ENCODE data around the gene PLEKHA5. TPM values are rescaled to one million over a fixed set of nuclear protein-coding genes. Genes with fewer than 3 reads are reported as not detected.

PLEKHA5 gene
- total RNA-seq, 1 donor = 82.2 TPM

- Histone ChIP-seq H4K20me1 (ENCODE audit: insufficient read depth, low read length) (no peaks in the 10 kb centered on the region), H2AFZ (ENCODE audit: low read length) (no peak overlapping the region), H3K36me3 (ENCODE audit: insufficient read depth, low read length) (no peaks in the 10 kb centered on the region), H3K79me2 (ENCODE audit: insufficient read depth, low read length) (no peaks in the 10 kb centered on the region), H3K27me3 (ENCODE audit: insufficient read depth, low read length) (no peaks in the 10 kb centered on the region), H3K9me3 (ENCODE audit: low read depth, low read length) (no peaks in the 10 kb centered on the region), H3K4me3 (ENCODE audit: insufficient read depth, low read length) (no peak overlapping the region), H3K27ac (ENCODE audit: low read depth, low read length) (no peak overlapping the region), H3K4me1 (ENCODE audit: insufficient read depth, low read length) (no peaks in the 10 kb centered on the region), H3K4me2 (ENCODE audit: insufficient read depth, low read length) (no peak overlapping the region)
- TF ChIP-seq CTCF (IDR thresholded peaks at IDR 0.05; ENCODE audit: extremely low read depth, low read depth, low read length) = no peak
- no peak for DNase-seq (ENCODE audit: insufficient read length, low spot score, missing footprints)
Observed at GRCh38 chr12:19306366-19306765, 176.8 kb downstream of the PLEKHA5 start.

GRCh38 chr12:19307451-19307850 is 177.9 kb downstream of the PLEKHA5 start:
- Histone ChIP-seq H3K27ac (ENCODE audit: low read depth, low read length) (no peak overlapping the region), H3K4me1 (ENCODE audit: insufficient read depth, low read length) (no peaks in the 10 kb centered on the region), H2AFZ (ENCODE audit: low read length) (no peak overlapping the region), H3K36me3 (ENCODE audit: insufficient read depth, low read length) (no peaks in the 10 kb centered on the region), H3K4me2 (ENCODE audit: insufficient read depth, low read length) (no peak overlapping the region), H3K4me3 (ENCODE audit: insufficient read depth, low read length) (no peak overlapping the region), H3K79me2 (ENCODE audit: insufficient read depth, low read length) (no peaks in the 10 kb centered on the region), H3K9me3 (ENCODE audit: low read depth, low read length) (no peaks in the 10 kb centered on the region), H4K20me1 (ENCODE audit: insufficient read depth, low read length) (no peaks in the 10 kb centered on the region), H3K27me3 (ENCODE audit: insufficient read depth, low read length) (no peaks in the 10 kb centered on the region)
- DNase-seq (ENCODE audit: insufficient read length, low spot score, missing footprints) = no peak
- TF ChIP-seq CTCF (IDR thresholded peaks at IDR 0.05; ENCODE audit: extremely low read depth, low read depth, low read length) = no peak

- Histone ChIP-seq H3K27me3 (ENCODE audit: insufficient read depth, low read length) (no peaks in the 10 kb centered on the region), H3K9me3 (ENCODE audit: low read depth, low read length) (no peaks in the 10 kb centered on the region), H3K4me1 (ENCODE audit: insufficient read depth, low read length) (no peaks in the 10 kb centered on the region), H2AFZ (ENCODE audit: low read length) (no peak overlapping the region), H3K4me3 (ENCODE audit: insufficient read depth, low read length) (no peak overlapping the region), H3K79me2 (ENCODE audit: insufficient read depth, low read length) (no peaks in the 10 kb centered on the region), H4K20me1 (ENCODE audit: insufficient read depth, low read length) (no peaks in the 10 kb centered on the region), H3K27ac (ENCODE audit: low read depth, low read length) (no peak overlapping the region), H3K36me3 (ENCODE audit: insufficient read depth, low read length) (no peaks in the 10 kb centered on the region), H3K4me2 (ENCODE audit: insufficient read depth, low read length) (no peak overlapping the region)
- no peak for DNase-seq (ENCODE audit: insufficient read length, low spot score, missing footprints)
- no peak for TF ChIP-seq CTCF (IDR thresholded peaks at IDR 0.05; ENCODE audit: extremely low read depth, low read depth, low read length)
Observed at GRCh38 chr12:19311165-19311564, 181.6 kb downstream of the PLEKHA5 start.

GRCh38 chr12:19312637-19313036 is 183.1 kb downstream of the PLEKHA5 start:
- no peaks in the 10 kb centered on the region for H3K9me3 ChIP-seq (ENCODE audit: low read depth, low read length)
- H3K4me1 ChIP-seq (ENCODE audit: insufficient read depth, low read length) = no peaks in the 10 kb centered on the region
- H4K20me1 ChIP-seq (ENCODE audit: insufficient read depth, low read length) = no peaks in the 10 kb centered on the region
- H3K36me3 ChIP-seq (ENCODE audit: insufficient read depth, low read length) = no peaks in the 10 kb centered on the region
- H3K4me3 ChIP-seq (ENCODE audit: insufficient read depth, low read length) = no peak overlapping the region
- no peak overlapping the region for H3K4me2 ChIP-seq (ENCODE audit: insufficient read depth, low read length)
- no peak overlapping the region for H3K27ac ChIP-seq (ENCODE audit: low read depth, low read length)
- no peaks in the 10 kb centered on the region for H3K79me2 ChIP-seq (ENCODE audit: insufficient read depth, low read length)
- H2AFZ ChIP-seq (ENCODE audit: low read length) = no peak overlapping the region
- no peak for DNase-seq (ENCODE audit: insufficient read length, low spot score, missing footprints)
- no peaks in the 10 kb centered on the region for H3K27me3 ChIP-seq (ENCODE audit: insufficient read depth, low read length)
- TF ChIP-seq CTCF (IDR thresholded peaks at IDR 0.05; ENCODE audit: extremely low read depth, low read depth, low read length) = no peak
